HCT116 (cell line): Measurements from ENCODE around the gene TNF. TPM values are rescaled to one million over a fixed set of nuclear protein-coding genes. Genes with fewer than 3 reads are reported as not detected.

Experiments
- ATAC-seq: fragments of 200-7000 bp; cut with Tn5 transposase; 2 replicates; pipeline ENCODE4 v1.9.1; 2020; ENCODE audit warnings: mild to moderate bottlenecking, moderate library complexity
- BruUV-seq: library from RNA; stranded (reverse); fragments of 400-500 nt; replicated peaks from 2 replicates; lab custom pipeline; 2021; lab: Mats Ljungman, UMichigan
- CTCF ChIA-PET: fragments of 300-600 bp; sonication (Branson Sonifier 250); formaldehyde crosslinking; loops from one replicate; lab custom pipeline; 2021; ENCODE audit warnings: antibody characterized with exemption; lab: Charles Lee
- POLR2A ChIA-PET: fragments of 300-600, 350-600 bp; sonication (Branson Sonifier 250); formaldehyde crosslinking; loops from one replicate; lab custom pipeline; 2021; ENCODE audit warnings: antibody characterized with exemption; lab: Charles Lee
- RAD21 ChIA-PET, 2 experiments: fragments of 300-600 bp; sonication (Branson Sonifier 250); formaldehyde crosslinking; loops; one replicate each; lab custom pipeline; 2023; ENCODE audit warnings: low total read pairs in 2 of 2; ENCODE audit not compliant: uncharacterized antibody in 2 of 2, unreplicated experiment in 2 of 2, low non-redundant PET in 1 of 2; lab: Charles Lee
- DNase-seq: peaks from one replicate; pipeline ENCODE4 v3.0.0-alpha.2; 2010; ENCODE audit warnings: low read depth, low spot score
- H2AFZ ChIP-seq: fragments of 200-600 bp; shearing (Covaris generic), sonication (generic); 2 replicates; pipeline ENCODE4 v1.6.1; 2017; ENCODE audit warnings: low read depth, mixed run types, mixed read lengths, antibody characterized with exemption, low read length; ENCODE audit not compliant: poor library complexity, severe bottlenecking
- H3K27ac ChIP-seq: 2 replicates; pipeline ENCODE4 v1.5.1; 2012; ENCODE audit warnings: low read depth, low read length
- H3K27me3 ChIP-seq: fragments of 200-600 bp; sonication (generic); 2 replicates; pipeline ENCODE4 v1.6.1; 2016; ENCODE audit warnings: mixed run types, low read length, mixed read lengths; ENCODE audit not compliant: insufficient read depth
- H3K36me3 ChIP-seq, 2 experiments: fragments of 200-500 bp in 1 of 2; fragments of 200-600 bp in 1 of 2; sonication (Bioruptor generic) in 1 of 2; sonication (generic) in 1 of 2; 2 replicates each; pipeline versions ENCODE4 v1.5.1 to v1.6.1; 2014 to 2016; ENCODE audit warnings: low read length in 2 of 2, inconsistent platforms in 1 of 2, mixed read lengths in 1 of 2, mixed run types in 1 of 2; ENCODE audit not compliant: insufficient read depth in 2 of 2, control insufficient read depth in 1 of 2
- H3K4me1 ChIP-seq, 2 experiments: fragments of 200-600 bp in 1 of 2; sonication (generic) in 1 of 2; 2 replicates each; pipeline versions ENCODE4 v1.5.1 to v1.6.1; 2012 to 2017; ENCODE audit warnings: low read length in 2 of 2, inconsistent platforms in 1 of 2, mild to moderate bottlenecking in 1 of 2, mixed read lengths in 1 of 2, mixed run types in 1 of 2, moderate library complexity in 1 of 2; ENCODE audit not compliant: insufficient read depth in 2 of 2, control insufficient read depth in 1 of 2
- H3K4me2 ChIP-seq: fragments of 200-600 bp; sonication (generic); 2 replicates; pipeline ENCODE4 v1.6.1; 2017; ENCODE audit warnings: mixed run types, low read length, mixed read lengths
- H3K4me3 ChIP-seq, 2 experiments: fragments of 200-600 bp in 1 of 2; sonication (generic) in 1 of 2; replicated peaks in 1 of 2; 2 replicates each; pipeline ENCODE4 v1.5.1; 2011 to 2016; ENCODE audit warnings: low read length in 2 of 2, control low read depth in 1 of 2, low read depth in 1 of 2, mild to moderate bottlenecking in 1 of 2, mixed read lengths in 1 of 2, mixed run types in 1 of 2
- H3K79me2 ChIP-seq: fragments of 200-600 bp; sonication (generic); 2 replicates; pipeline ENCODE4 v1.6.1; 2017; ENCODE audit warnings: mild to moderate bottlenecking, mixed run types, low read length, moderate library complexity, mixed read lengths; ENCODE audit not compliant: insufficient read depth
- H3K9ac ChIP-seq: fragments of 200-600 bp; sonication (generic); 2 replicates; pipeline ENCODE4 v1.6.1; 2016; ENCODE audit warnings: low read length, mixed read lengths
- H3K9me2 ChIP-seq: fragments of 200-600 bp; sonication (generic), shearing (Covaris generic); 2 replicates; pipeline ENCODE4 v1.6.1; 2017; ENCODE audit warnings: mixed run types, mild to moderate bottlenecking, moderate library complexity; ENCODE audit not compliant: insufficient read depth
- H3K9me3 ChIP-seq, 2 experiments: fragments of 200-500 bp in 1 of 2; fragments of 200-600 bp in 1 of 2; sonication (Bioruptor generic) in 1 of 2; sonication (generic) in 1 of 2; 2 replicates each; pipeline ENCODE4 v1.6.1; 2014 to 2017; ENCODE audit warnings: low read length in 2 of 2, mixed read lengths in 2 of 2, inconsistent platforms in 1 of 2, low read depth in 1 of 2, mild to moderate bottlenecking in 1 of 2, mixed run types in 1 of 2, moderate library complexity in 1 of 2; ENCODE audit not compliant: control insufficient read depth in 1 of 2, insufficient read depth in 1 of 2
- H4K20me1 ChIP-seq: fragments of 200-600 bp; sonication (generic), shearing (Covaris generic); 2 replicates; pipeline ENCODE4 v1.6.1; 2017; ENCODE audit warnings: mixed run types, mild to moderate bottlenecking, moderate library complexity; ENCODE audit not compliant: insufficient read depth
- CBX3 ChIP-seq: IDR thresholded peaks from 2 replicates; pipeline ENCODE4 v1.6.1; 2012; ENCODE audit warnings: low read depth
- CEBPB ChIP-seq: IDR thresholded peaks from 2 replicates; pipeline ENCODE4 v1.6.1; 2012; ENCODE audit warnings: low read depth
- EGR1 ChIP-seq: IDR thresholded peaks from 2 replicates; pipeline ENCODE4 v1.6.1; 2012; ENCODE audit warnings: low read depth
- ELF1 ChIP-seq: IDR thresholded peaks from 2 replicates; pipeline ENCODE4 v1.6.1; 2012; ENCODE audit warnings: low read depth, borderline replicate concordance
- EZH2 ChIP-seq: fragments of 200-600 bp; sonication (generic); IDR thresholded peaks from 2 replicates; pipeline ENCODE4 v1.6.1; 2017; ENCODE audit warnings: antibody characterized with exemption, mixed run types
- JUND ChIP-seq: IDR thresholded peaks from 2 replicates; pipeline ENCODE4 v1.6.1; 2012
- SIN3A ChIP-seq: IDR thresholded peaks from 2 replicates; pipeline ENCODE4 v1.6.1; 2012; ENCODE audit warnings: low read depth
- ZFX ChIP-seq: fragments of 450-650 bp; IDR thresholded peaks from 2 replicates; pipeline ENCODE4 v1.6.1; 2017
- intact Hi-C: fragments of 100-400 bp; cut with micrococcal nuclease; formaldehyde crosslinking; loops from 2 replicates; pipeline ENCODE4 v1.10.0; 2022
- total RNA-seq: library from RNA; stranded (reverse); gene quantifications from one replicate; pipeline ENCODE4 v1.2.1, GENCODE V29; 2021; ENCODE audit not compliant: unreplicated experiment
- TF ChIP-seq, protein P1 (sequence below), 3 experiments: fragments of 200-600 bp in 1 of 3; sonication (generic) in 1 of 3; IDR thresholded peaks in 2 of 3; conservative IDR thresholded peaks in 1 of 3; 2 replicates each; pipeline ENCODE4 v1.5.1; 2012 to 2017; ENCODE audit warnings: low read depth in 2 of 3, low read length in 2 of 3, antibody characterized with exemption in 1 of 3, borderline replicate concordance in 1 of 3, control low read depth in 1 of 3, mild to moderate bottlenecking in 1 of 3, mixed read lengths in 1 of 3, mixed run types in 1 of 3, moderate library complexity in 1 of 3; ENCODE audit not compliant: insufficient read depth in 1 of 3
- TF ChIP-seq, protein P2 (sequence below): IDR thresholded peaks from 2 replicates; pipeline ENCODE4 v1.6.1; 2012
- TF ChIP-seq, protein P3 (sequence below): IDR thresholded peaks from 2 replicates; pipeline ENCODE4 v1.6.1; 2012; ENCODE audit warnings: low read depth
- TF ChIP-seq, protein P4 (sequence below): IDR thresholded peaks from 2 replicates; pipeline ENCODE4 v1.6.1; 2011; ENCODE audit warnings: mild to moderate bottlenecking, low read length, moderate library complexity; ENCODE audit not compliant: insufficient replicate concordance; ENCODE audit errors: extremely low read depth

Gene TNF
- total RNA-seq, 1 experiment from 2014 or later: 0.59 TPM

DNA sequence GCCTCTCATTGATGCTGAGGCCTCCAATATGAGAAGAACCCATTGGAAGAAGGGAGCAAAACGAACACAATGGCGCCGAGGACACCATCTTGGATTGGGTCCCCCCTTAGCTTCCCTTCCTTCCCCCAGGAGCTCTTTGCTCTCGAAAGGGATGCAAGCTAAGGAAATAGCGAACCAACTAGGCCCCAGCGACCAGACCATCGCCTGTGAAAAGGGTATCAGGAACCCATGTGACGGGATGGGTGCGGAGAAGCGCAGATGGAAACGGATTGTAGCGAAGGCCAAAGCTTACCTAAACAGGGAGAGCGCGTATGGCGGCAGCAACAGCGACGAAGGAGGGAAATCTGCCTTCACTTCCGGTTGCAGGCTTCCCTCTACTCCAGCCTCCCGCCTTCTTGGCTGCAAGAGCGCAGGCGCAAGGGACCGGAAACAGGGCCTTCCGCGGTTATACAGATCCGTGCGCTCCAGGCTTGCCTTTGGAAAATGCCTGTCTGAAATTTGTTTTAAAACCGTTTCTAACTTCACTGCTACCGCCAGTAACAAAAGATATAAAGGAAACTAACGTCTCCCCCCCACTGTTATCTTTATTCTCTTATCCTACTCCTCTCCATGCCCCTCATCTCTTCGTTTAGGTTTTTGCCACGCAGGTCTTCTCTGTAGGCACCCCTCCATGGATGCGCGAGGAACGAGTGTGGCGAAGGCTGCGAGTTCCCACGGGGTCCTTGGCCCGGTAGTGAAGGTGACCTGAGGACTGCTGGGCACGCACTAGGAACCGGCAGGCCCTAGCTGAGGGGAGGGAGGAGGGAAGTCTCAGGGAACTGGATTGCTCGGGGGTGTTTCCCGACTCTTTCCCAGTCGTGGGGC, 33.5 kb upstream of the TNF start, which contains the start of gene DDX39B (continued):
- TF ChIP-seq, protein P1, sequence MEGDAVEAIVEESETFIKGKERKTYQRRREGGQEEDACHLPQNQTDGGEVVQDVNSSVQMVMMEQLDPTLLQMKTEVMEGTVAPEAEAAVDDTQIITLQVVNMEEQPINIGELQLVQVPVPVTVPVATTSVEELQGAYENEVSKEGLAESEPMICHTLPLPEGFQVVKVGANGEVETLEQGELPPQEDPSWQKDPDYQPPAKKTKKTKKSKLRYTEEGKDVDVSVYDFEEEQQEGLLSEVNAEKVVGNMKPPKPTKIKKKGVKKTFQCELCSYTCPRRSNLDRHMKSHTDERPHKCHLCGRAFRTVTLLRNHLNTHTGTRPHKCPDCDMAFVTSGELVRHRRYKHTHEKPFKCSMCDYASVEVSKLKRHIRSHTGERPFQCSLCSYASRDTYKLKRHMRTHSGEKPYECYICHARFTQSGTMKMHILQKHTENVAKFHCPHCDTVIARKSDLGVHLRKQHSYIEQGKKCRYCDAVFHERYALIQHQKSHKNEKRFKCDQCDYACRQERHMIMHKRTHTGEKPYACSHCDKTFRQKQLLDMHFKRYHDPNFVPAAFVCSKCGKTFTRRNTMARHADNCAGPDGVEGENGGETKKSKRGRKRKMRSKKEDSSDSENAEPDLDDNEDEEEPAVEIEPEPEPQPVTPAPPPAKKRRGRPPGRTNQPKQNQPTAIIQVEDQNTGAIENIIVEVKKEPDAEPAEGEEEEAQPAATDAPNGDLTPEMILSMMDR (IDR thresholded peaks at IDR 0.05 in 2 of 3, conservative IDR thresholded peaks at IDR 0.05 in 1 of 3; ENCODE audit: borderline replicate concordance in 1 of 3, insufficient read depth in 1 of 3, low read depth in 2 of 3, low read length in 2 of 3): no peak
- TF ChIP-seq ZFX: peak; percentile 87
- TF ChIP-seq EZH2: no peak
- TF ChIP-seq CEBPB: no peak
- no peak for TF ChIP-seq CBX3
- TF ChIP-seq JUND: no peak

DNA sequence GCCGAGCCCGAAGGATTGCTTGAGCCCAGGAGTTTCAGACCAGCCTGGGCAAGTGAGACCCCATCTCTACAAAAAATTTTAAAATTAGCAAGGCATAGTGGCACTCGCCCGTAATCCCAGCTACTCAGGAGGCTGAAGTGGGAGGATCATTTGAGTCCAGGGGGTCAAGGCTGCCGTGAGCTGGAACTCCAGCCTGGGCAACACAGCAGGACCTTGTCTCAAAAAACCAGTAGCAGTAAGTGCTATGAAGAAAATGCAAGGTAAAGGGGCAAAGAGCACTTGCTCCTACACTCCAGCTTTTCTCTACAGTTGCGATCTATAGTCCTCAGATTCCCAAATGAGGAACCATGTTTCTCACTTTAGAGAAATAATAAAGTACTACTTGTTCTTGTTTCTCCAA, 31.7 kb upstream of the TNF start:
- no peak for DNase-seq
- intact Hi-C loops: loop anchor here (10.0 kb wide), 1 partner anchor 291 kb away; no protein-coding TSS in a partner anchor
- no peak for TF ChIP-seq EZH2
- TF ChIP-seq, protein P2, sequence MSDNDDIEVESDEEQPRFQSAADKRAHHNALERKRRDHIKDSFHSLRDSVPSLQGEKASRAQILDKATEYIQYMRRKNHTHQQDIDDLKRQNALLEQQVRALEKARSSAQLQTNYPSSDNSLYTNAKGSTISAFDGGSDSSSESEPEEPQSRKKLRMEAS: no peak
- TF ChIP-seq, protein P3, sequence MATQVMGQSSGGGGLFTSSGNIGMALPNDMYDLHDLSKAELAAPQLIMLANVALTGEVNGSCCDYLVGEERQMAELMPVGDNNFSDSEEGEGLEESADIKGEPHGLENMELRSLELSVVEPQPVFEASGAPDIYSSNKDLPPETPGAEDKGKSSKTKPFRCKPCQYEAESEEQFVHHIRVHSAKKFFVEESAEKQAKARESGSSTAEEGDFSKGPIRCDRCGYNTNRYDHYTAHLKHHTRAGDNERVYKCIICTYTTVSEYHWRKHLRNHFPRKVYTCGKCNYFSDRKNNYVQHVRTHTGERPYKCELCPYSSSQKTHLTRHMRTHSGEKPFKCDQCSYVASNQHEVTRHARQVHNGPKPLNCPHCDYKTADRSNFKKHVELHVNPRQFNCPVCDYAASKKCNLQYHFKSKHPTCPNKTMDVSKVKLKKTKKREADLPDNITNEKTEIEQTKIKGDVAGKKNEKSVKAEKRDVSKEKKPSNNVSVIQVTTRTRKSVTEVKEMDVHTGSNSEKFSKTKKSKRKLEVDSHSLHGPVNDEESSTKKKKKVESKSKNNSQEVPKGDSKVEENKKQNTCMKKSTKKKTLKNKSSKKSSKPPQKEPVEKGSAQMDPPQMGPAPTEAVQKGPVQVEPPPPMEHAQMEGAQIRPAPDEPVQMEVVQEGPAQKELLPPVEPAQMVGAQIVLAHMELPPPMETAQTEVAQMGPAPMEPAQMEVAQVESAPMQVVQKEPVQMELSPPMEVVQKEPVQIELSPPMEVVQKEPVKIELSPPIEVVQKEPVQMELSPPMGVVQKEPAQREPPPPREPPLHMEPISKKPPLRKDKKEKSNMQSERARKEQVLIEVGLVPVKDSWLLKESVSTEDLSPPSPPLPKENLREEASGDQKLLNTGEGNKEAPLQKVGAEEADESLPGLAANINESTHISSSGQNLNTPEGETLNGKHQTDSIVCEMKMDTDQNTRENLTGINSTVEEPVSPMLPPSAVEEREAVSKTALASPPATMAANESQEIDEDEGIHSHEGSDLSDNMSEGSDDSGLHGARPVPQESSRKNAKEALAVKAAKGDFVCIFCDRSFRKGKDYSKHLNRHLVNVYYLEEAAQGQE: no peak
- TF ChIP-seq, protein P4, sequence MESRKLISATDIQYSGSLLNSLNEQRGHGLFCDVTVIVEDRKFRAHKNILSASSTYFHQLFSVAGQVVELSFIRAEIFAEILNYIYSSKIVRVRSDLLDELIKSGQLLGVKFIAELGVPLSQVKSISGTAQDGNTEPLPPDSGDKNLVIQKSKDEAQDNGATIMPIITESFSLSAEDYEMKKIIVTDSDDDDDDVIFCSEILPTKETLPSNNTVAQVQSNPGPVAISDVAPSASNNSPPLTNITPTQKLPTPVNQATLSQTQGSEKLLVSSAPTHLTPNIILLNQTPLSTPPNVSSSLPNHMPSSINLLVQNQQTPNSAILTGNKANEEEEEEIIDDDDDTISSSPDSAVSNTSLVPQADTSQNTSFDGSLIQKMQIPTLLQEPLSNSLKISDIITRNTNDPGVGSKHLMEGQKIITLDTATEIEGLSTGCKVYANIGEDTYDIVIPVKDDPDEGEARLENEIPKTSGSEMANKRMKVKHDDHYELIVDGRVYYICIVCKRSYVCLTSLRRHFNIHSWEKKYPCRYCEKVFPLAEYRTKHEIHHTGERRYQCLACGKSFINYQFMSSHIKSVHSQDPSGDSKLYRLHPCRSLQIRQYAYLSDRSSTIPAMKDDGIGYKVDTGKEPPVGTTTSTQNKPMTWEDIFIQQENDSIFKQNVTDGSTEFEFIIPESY: no peak
- TF ChIP-seq, protein P1 (IDR thresholded peaks at IDR 0.05 in 2 of 3, conservative IDR thresholded peaks at IDR 0.05 in 1 of 3; ENCODE audit: borderline replicate concordance in 1 of 3, insufficient read depth in 1 of 3, low read depth in 2 of 3, low read length in 2 of 3): no peak
- TF ChIP-seq SIN3A: no peak
- no peak for TF ChIP-seq CEBPB
- no peak for TF ChIP-seq EGR1
- TF ChIP-seq ELF1: no peak

More for the DNA sequence above, 31.7 kb upstream of the TNF start:
- Histone ChIP-seq H3K9me3 (no peaks in the 10 kb centered on the region), H4K20me1 (peaks cover 24% of the 10 kb centered on the region; the same call in 1 of the 2 replicates), H3K9ac (no peak overlapping the region), H3K27me3 (no peaks in the 10 kb centered on the region), H3K4me2 (peak overlapping the region; percentile 85), H3K27ac (peak overlapping the region; percentile 96; the same call in 1 of the 2 replicates), H3K4me3 (peak overlapping the region; percentile 85 to 98; a peak in 3 of 4 replicates), H3K79me2 (peaks cover 51% of the 10 kb centered on the region), H3K36me3 (peaks cover 19 to 21% of the 10 kb centered on the region in 2 experiments), H3K4me1 (peaks cover 25 to 48% of the 10 kb centered on the region in 2 experiments), H3K9me2 (no peaks in the 10 kb centered on the region), H2AFZ (no peak overlapping the region)
- no TSS peak for BruUV-seq
- CTCF ChIA-PET: no interaction called here
- RAD21 ChIA-PET: no interaction called here
- POLR2A ChIA-PET: interaction anchor here (0.7 to 2.4 kb wide), 2 partner anchors 39 to 121 kb away, joined by 3 to 8 read pairs; partner anchors contain the start of genes CSNK2B and GPANK1
- no peak for ATAC-seq
